Heart left ventricle (tissue), 13 donors: ENCODE measurements around the gene SCRN1.

Source experiments
- POLR2A ChIP-seq, 2 donors: fragments of 450-650 bp; IDR thresholded peaks; one replicate each; pipeline ENCODE4 v1.6.1; 2017; ENCODE audit warnings: antibody characterized with exemption in 2 of 2, mild to moderate bottlenecking in 2 of 2, moderate library complexity in 2 of 2
- TF ChIP-seq, protein P1 (sequence below), 12 donors: fragments of 200-600 bp; sonication (generic) in 4 of 12; IDR thresholded peaks; one replicate each; pipeline versions ENCODE4 v1.5.0 to v1.8.0; 2018 to 2022; ENCODE audit warnings: antibody characterized with exemption in 12 of 12, mild to moderate bottlenecking in 5 of 12
- donor health status: ischemic (EF 13 %, LVEDD 7.1; RV severe dilation, severe dysfunction).
- donor health status: DM: no; HTN: yes; CAD: no.
- donor health status: DM: no; HTN: no; CAD: no.
- donor health status: ischemic (EF 25% LVEDD 6.9; RV normal size, moderate dysfunction).
- donor health status: ischemic (EF 25% LVEDD 5.7; RV mildly dilated, moderate dysfunction).
- donor health status: ischemic (EF 35%, LVEDD 5.7; RV mildly dilated, moderate dysfunction).
- donor health status: nonischemic (EF 11% LVEDD 7.7; RV severe dilation, severe dysfunction).
- donor health status: DM: yes; HTN: yes; CAD: no.
- donor health status: PGD.
- donor health status: ischemic (EF 29% LVEDD 5.4; RV normal size, mild dysfunction).
- donor health status: nonischemic (EF 23%, LVEDD 6.1; RV moderate dilation, normal function).

GRCh38 chr7:30029696-30030095, 40.1 kb upstream of the SCRN1 start:
- no peak for TF ChIP-seq POLR2A (IDR thresholded peaks at IDR 0.05)
- TF ChIP-seq, protein P1, sequence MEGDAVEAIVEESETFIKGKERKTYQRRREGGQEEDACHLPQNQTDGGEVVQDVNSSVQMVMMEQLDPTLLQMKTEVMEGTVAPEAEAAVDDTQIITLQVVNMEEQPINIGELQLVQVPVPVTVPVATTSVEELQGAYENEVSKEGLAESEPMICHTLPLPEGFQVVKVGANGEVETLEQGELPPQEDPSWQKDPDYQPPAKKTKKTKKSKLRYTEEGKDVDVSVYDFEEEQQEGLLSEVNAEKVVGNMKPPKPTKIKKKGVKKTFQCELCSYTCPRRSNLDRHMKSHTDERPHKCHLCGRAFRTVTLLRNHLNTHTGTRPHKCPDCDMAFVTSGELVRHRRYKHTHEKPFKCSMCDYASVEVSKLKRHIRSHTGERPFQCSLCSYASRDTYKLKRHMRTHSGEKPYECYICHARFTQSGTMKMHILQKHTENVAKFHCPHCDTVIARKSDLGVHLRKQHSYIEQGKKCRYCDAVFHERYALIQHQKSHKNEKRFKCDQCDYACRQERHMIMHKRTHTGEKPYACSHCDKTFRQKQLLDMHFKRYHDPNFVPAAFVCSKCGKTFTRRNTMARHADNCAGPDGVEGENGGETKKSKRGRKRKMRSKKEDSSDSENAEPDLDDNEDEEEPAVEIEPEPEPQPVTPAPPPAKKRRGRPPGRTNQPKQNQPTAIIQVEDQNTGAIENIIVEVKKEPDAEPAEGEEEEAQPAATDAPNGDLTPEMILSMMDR (IDR thresholded peaks at IDR 0.05): no peak
